ENCODE results near the gene EXOC3L1.

EXOC3L1 gene

DNA sequence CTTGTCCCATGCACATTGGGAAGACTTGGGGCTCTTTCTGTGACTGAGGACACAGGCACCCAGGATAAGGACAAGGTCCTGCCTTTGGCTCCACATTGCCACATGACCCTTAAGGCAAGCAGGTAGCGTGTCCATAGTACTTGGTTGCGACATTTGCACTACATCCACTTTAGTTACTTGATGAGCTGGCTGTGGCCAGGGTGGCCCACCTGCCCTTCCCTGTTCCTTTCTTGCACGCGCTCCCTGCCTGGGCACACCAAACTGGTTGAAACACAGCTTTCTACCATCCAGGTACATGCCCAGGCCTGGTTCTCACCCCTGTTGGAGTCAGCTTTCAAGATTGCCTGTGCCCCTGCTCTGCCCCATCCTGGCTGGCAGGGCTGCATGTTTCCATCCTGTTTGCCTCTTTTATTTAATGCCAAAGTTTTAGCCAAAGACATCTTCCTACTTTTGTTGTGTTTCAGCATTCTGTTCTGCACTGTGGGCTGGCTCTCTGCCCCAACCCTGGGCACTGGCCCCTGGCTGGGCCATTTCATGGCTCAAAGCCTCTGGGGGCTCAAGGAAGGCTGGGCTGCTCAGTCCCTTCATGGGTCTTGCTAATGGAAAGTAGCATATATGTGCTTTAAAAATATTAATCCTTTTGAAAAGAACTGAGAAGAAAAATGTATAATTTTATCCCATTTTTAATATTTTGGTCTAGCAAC is 42.3 kb downstream of the EXOC3L1 start:
- H3K36me3 ChIP-seq (ENCODE audit: control insufficient read depth in 1 of 2, insufficient read depth in 2 of 2, low read length in 2 of 2), result peaks cover 48 to 61% of the 10 kb centered on the region in 2 donors
- H3K27me3 ChIP-seq (ENCODE audit: low read depth, low read length), result no peaks in the 10 kb centered on the region
- no peaks in the 10 kb centered on the region for H3K9me3 ChIP-seq (ENCODE audit: control insufficient read depth in 1 of 2, low read length in 2 of 2)
- no peak overlapping the region for H3K27ac ChIP-seq (ENCODE audit: low read length)
- no peak overlapping the region for H3K4me3 ChIP-seq (ENCODE audit: low read depth in 1 of 2, low read length in 2 of 2)
- peaks cover 0 to 17% of the 10 kb centered on the region in 2 donors for H3K4me1 ChIP-seq (ENCODE audit: control insufficient read depth in 1 of 2, insufficient read depth in 2 of 2, low read length in 2 of 2)

DNA sequence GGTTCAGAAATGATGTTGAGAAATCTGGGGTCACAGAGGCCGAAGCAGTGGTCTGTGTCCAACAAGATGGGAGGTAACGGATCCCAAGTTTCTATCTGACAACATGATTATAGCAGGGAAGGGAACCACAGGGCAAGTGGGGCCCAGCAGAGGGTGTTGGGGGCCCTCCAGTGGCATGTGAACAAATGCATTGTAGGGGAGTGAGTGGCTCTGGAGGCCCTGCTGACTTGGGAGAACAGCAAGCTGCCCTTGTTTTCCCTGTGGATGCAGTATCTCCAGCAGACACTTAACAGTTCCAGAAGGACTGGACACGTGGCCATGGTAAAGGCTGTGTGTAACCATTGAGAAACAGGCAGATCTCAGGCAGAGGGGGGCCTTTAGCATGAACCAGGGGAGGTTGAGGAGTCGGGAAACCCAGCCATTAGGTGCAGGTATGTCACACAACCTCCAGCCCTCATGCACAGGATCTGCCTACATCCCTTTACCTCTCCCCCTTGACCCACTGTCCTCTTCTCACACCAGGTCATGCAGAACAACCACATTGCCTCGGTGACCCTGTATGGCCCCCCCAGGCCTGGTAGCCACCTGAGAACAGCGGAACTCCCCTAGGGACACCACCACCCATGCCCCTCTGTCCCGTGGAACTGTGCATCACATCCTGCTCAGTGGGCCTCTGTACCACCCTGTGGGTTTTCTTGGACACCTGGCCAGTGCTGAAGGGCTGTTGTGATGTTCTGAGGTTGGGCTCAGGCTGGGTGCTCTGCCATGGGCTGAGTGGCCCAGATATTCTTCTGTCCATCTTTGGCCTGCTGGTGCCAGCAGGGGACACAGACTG is 43.2 kb downstream of the EXOC3L1 start:
- H3K4me3 ChIP-seq (ENCODE audit: low read depth in 1 of 2, low read length in 2 of 2), result no peak overlapping the region
- no peaks in the 10 kb centered on the region for H3K9me3 ChIP-seq (ENCODE audit: control insufficient read depth in 1 of 2, low read length in 2 of 2)
- H3K36me3 ChIP-seq (ENCODE audit: control insufficient read depth in 1 of 2, insufficient read depth in 2 of 2, low read length in 2 of 2), result peaks cover 55 to 70% of the 10 kb centered on the region in 2 donors
- H3K27me3 ChIP-seq (ENCODE audit: low read depth, low read length), result no peaks in the 10 kb centered on the region
- H3K27ac ChIP-seq (ENCODE audit: low read length), result no peak overlapping the region
- peaks cover 0 to 17% of the 10 kb centered on the region in 2 donors for H3K4me1 ChIP-seq (ENCODE audit: control insufficient read depth in 1 of 2, insufficient read depth in 2 of 2, low read length in 2 of 2)

DNA sequence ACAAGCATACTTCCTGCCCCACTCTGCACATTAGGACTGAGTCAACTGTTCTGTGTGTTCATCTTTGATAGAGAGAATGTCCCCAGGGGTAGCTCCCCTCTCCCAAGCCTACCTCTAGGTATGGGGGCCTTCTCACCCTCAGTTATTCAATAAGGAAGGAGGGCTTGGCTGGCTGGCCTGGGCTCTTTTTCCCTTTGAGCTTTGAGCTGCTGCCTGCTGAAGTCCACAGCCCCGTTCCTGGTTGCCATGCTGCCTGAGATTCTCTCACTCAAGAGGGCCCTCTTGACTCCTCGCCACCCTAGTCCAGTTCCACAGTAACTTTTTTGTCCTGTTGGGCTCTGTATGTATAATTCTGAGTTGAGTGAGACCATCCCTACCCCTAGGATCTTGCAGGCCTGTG is 44.2 kb downstream of the EXOC3L1 start:
- H3K27ac ChIP-seq (ENCODE audit: low read length), result no peak overlapping the region
- peaks cover 64 to 79% of the 10 kb centered on the region in 2 donors for H3K36me3 ChIP-seq (ENCODE audit: control insufficient read depth in 1 of 2, insufficient read depth in 2 of 2, low read length in 2 of 2)
- no peak overlapping the region for H3K4me3 ChIP-seq (ENCODE audit: low read depth in 1 of 2, low read length in 2 of 2)
- peaks cover 0 to 10% of the 10 kb centered on the region in 2 donors for H3K4me1 ChIP-seq (ENCODE audit: control insufficient read depth in 1 of 2, insufficient read depth in 2 of 2, low read length in 2 of 2)
- H3K9me3 ChIP-seq (ENCODE audit: control insufficient read depth in 1 of 2, low read length in 2 of 2), result no peaks in the 10 kb centered on the region
- H3K27me3 ChIP-seq (ENCODE audit: low read depth, low read length), result no peaks in the 10 kb centered on the region

DNA sequence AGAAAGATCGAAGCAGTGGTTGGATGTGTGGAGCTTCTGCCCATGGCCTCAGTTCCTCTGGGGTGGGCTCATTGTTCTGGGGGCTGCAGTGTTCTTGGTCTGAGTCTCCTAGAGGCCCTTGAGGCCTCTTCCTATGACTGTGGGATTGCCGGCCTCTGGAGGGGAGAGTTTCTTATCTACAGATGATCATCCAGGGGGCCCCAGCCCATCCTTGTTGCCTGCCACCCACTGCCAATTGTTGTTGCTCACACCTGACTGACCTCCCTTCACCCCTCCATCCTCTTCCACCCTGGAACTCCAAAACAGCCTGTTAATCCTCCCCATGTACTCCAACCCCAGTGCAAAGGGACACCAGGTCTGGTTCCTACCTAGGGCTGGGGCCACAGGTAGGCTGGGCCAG is 45.0 kb downstream of the EXOC3L1 start:
- H3K4me3 ChIP-seq (ENCODE audit: low read depth in 1 of 2, low read length in 2 of 2), result no peak overlapping the region
- no peak overlapping the region for H3K27ac ChIP-seq (ENCODE audit: low read length)
- no peaks in the 10 kb centered on the region for H3K27me3 ChIP-seq (ENCODE audit: low read depth, low read length)
- peaks cover 0 to 2% of the 10 kb centered on the region in 2 donors for H3K4me1 ChIP-seq (ENCODE audit: control insufficient read depth in 1 of 2, insufficient read depth in 2 of 2, low read length in 2 of 2)
- peaks cover 72 to 88% of the 10 kb centered on the region in 2 donors for H3K36me3 ChIP-seq (ENCODE audit: control insufficient read depth in 1 of 2, insufficient read depth in 2 of 2, low read length in 2 of 2)
- H3K9me3 ChIP-seq (ENCODE audit: control insufficient read depth in 1 of 2, low read length in 2 of 2), result no peaks in the 10 kb centered on the region

DNA sequence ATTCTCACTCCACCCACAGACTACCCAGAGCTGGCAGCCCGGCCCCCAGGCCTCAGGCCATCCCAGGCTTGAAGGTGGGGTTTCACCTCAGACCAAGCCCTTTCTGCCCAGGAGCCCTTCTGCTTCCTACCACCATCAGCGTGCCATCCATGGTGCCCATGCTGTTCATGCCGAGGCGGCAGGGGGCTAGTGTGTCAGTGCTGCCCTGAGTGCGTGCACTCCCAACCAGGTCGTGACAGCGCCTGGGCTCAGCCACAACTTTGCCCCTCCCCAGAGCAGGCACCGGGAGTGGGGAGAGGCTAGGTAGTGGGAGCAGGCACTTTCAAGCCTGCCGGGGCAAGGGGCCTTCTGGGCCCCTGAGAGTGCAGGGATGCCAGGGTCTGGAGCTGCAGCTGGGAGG is 47.6 kb downstream of the EXOC3L1 start:
- H3K4me3 ChIP-seq (ENCODE audit: low read depth in 1 of 2, low read length in 2 of 2), result no peak overlapping the region
- H3K27me3 ChIP-seq (ENCODE audit: low read depth, low read length), result no peaks in the 10 kb centered on the region
- H3K36me3 ChIP-seq (ENCODE audit: control insufficient read depth in 1 of 2, insufficient read depth in 2 of 2, low read length in 2 of 2), result peaks cover 78 to 91% of the 10 kb centered on the region in 2 donors

DNA sequence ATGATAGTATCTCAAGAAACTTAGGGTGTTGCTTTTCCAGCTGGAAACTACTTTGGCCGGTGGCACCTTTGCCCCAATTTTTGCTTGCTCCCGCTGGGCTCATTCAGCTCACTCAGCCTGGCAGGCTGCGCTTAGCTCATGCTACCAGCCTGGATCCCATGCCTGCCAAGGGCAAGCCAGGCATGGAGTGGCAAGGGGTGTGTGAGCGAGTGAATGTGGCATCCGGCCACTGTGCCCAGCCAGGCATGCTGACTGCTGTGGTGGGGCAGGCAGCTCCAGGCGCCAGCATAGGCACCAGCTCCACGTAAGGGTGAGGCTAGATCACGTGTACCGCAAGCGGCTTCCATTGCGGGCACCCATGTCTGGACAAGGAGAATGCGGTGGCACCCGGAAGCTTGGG is 48.5 kb downstream of the EXOC3L1 start:
- H3K27me3 ChIP-seq (ENCODE audit: low read depth, low read length), result no peaks in the 10 kb centered on the region
- H3K36me3 ChIP-seq (ENCODE audit: control insufficient read depth in 1 of 2, insufficient read depth in 2 of 2, low read length in 2 of 2), result peaks cover 70 to 91% of the 10 kb centered on the region in 2 donors
- H3K9me3 ChIP-seq (ENCODE audit: control insufficient read depth in 1 of 2, low read length in 2 of 2), result no peaks in the 10 kb centered on the region
- H3K4me3 ChIP-seq (ENCODE audit: low read depth in 1 of 2, low read length in 2 of 2), result no peak overlapping the region
- H3K4me1 ChIP-seq (ENCODE audit: control insufficient read depth in 1 of 2, insufficient read depth in 2 of 2, low read length in 2 of 2), result no peaks in the 10 kb centered on the region
- H3K27ac ChIP-seq (ENCODE audit: low read length), result no peak overlapping the region

More for the DNA sequence above, 47.6 kb downstream of the EXOC3L1 start:
- no peaks in the 10 kb centered on the region for H3K9me3 ChIP-seq (ENCODE audit: control insufficient read depth in 1 of 2, low read length in 2 of 2)
- H3K4me1 ChIP-seq (ENCODE audit: control insufficient read depth in 1 of 2, insufficient read depth in 2 of 2, low read length in 2 of 2), result no peaks in the 10 kb centered on the region
- no peak overlapping the region for H3K27ac ChIP-seq (ENCODE audit: low read length)

DNA sequence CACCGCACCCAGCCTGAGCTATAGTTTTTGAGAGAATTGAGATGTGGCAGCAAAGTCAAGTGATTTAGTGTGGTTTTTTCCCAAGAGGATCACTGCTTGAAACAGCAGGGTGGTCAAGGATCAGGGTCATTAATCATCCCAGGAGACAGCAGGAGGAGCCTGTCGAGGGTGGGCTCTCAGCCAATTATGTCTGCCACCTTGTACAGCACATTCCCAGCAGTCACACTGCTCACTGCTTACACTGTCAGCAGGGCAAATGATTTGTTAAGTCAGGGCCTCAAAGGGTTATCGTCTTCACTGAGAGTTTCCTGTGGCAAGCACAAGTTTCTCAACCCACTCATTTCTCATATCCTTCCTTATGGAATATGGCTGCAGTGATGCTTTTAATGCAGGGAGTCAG is 52.3 kb downstream of the EXOC3L1 start:
- Histone ChIP-seq H3K36me3 (ENCODE audit: control insufficient read depth in 1 of 2, insufficient read depth in 2 of 2, low read length in 2 of 2) (peaks cover 62 to 89% of the 10 kb centered on the region in 2 donors), H3K27me3 (ENCODE audit: low read depth, low read length) (no peaks in the 10 kb centered on the region), H3K4me3 (ENCODE audit: low read depth in 1 of 2, low read length in 2 of 2) (no peak overlapping the region), H3K4me1 (ENCODE audit: control insufficient read depth in 1 of 2, insufficient read depth in 2 of 2, low read length in 2 of 2) (no peaks in the 10 kb centered on the region), H3K9me3 (ENCODE audit: control insufficient read depth in 1 of 2, low read length in 2 of 2) (no peaks in the 10 kb centered on the region), H3K27ac (ENCODE audit: low read length) (no peak overlapping the region)

Measured in muscle layer of duodenum (tissue), 2 donors.